Measurements from ENCODE around the gene MARCHF7.
"Not testable (repeated sequence)": the region's sequence is repeated elsewhere in the genome, so short reads cannot be mapped to it uniquely, and the experiment has no call there.

Gene MARCHF7

DNA sequence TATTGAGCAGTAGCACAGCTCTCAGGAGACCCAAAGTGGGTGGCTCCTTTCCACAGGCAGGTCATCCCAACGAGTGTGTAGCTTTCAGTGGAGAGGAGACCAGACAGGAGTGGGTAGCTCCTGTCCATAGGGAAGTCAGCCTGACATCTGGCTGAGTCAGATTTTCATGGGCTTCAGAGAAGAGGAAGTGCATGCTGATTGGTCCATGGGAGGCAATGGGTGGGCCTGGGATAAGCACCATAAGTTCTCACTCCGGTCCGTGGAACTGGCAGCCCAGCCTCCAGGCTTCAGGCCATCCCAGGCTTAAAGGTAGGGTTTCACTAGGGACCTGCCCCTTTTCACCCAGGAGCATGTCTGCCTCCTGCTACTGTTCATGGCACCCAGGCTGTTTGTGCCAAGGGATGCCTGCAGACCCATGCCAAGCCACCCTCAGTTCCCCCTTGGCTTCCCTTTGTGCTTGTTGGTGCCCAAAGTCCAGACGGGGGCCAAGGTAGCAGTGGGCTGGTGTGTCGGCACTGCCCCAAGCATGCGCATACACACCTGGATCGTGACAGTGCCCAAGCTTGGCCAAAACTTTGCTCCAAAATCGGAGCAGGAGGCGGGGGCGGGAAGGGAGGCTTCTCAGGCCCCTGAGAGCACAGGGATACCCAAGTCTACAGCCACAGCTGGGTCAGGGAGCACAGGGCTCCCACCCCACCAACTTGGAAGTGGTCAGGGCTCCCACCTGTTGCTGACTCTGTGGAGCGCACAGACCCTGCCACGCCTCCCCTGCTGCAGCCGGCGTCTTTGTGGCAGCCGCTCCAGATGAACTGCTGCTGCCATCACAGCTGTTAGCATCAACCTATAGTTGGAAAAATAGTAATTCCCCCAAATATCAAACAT is 26.4 kb downstream of the MARCHF7 start:
- no peak for FAIRE-seq
- TF ChIP-seq POLR2A (IDR thresholded peaks at IDR 0.05; ENCODE audit: low read depth, low read length) (no peak), PAX5 (IDR thresholded peaks at IDR 0.05; ENCODE audit: insufficient read depth, low read length, severe bottlenecking) (no peak), SPI1 (IDR thresholded peaks at IDR 0.05; ENCODE audit: low read depth, low read length) (peak; percentile 70), POU2F2 (IDR thresholded peaks at IDR 0.05; ENCODE audit: low read depth, low read length) (0 out of 2 replicates have a peak, but pooled peaks have one; percentile 18), POLR2AphosphoS5 (IDR thresholded peaks at IDR 0.05; ENCODE audit: low read depth, low read length) (peak; percentile 52; the same call in 1 of the 2 replicates)
- no peak for DNase-seq (ENCODE audit: insufficient read length, low spot score)

- TF ChIP-seq POLR2AphosphoS5 (IDR thresholded peaks at IDR 0.05; ENCODE audit: low read depth, low read length) = peak; percentile 40; the same call in 1 of the 2 replicates
- TF ChIP-seq SPI1 (IDR thresholded peaks at IDR 0.05; ENCODE audit: low read depth, low read length) = no peak
Measured at GRCh38 chr2:159742846-159743245, 30.5 kb downstream of the MARCHF7 start.

DNA sequence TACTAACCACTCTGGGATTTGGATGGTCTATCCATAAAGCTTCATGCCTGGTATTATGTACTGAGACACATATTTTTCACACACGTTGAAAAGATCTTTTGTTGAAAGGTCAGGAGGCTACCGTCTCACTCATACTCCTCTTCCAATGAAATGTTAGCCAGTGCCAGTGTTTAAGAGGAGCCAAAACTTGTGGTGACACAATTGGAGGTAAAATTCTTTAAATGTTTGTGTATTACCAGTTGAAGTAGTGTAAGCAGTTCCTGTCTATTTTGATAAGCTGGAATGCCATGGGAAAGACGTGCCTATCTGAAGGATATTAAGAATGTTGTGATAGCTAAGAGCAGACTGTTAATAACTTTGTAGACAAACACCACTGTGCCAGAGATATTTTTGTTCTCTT is 32.1 kb downstream of the MARCHF7 start:
- no peak for TF ChIP-seq POU2F2 (IDR thresholded peaks at IDR 0.05; ENCODE audit: low read depth, low read length)
- TF ChIP-seq TAF1 (IDR thresholded peaks at IDR 0.05; ENCODE audit: low read depth, low read length) = no peak
- TF ChIP-seq POLR2AphosphoS5 (IDR thresholded peaks at IDR 0.05; ENCODE audit: low read depth, low read length) = no peak
- TF ChIP-seq POLR2A (IDR thresholded peaks at IDR 0.05; ENCODE audit: low read depth, low read length) = no peak
- no peak for TF ChIP-seq PAX5 (IDR thresholded peaks at IDR 0.05; ENCODE audit: insufficient read depth, low read length, severe bottlenecking)
- TF ChIP-seq SPI1 (IDR thresholded peaks at IDR 0.05; ENCODE audit: low read depth, low read length) = no peak
- no peak for DNase-seq (ENCODE audit: insufficient read length, low spot score)
- no peak for FAIRE-seq

More at GRCh38 chr2:159742846-159743245, 30.5 kb downstream of the MARCHF7 start:
- no peak for FAIRE-seq
- no peak for DNase-seq (ENCODE audit: insufficient read length, low spot score)

DNA sequence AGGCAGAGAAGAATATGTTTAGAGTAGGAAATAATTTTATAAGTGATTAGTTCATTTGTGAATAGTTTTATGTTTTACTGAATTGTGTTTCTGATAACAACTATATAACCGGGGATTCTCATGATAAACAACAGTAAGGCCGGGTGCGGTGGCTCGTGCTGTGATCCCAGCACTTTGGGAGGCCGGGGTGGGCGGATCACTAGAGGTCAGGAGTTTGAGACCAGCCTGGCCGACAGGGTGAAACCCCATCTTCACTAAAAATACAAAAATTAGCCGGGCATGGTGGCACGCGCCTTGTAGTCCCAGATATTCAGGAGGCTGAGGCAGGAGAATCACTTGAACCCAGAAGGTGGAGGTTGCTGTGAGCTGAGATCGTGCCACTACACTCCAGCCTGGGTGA is 32.9 kb downstream of the MARCHF7 start:
- not testable (repeated sequence) for FAIRE-seq; DNase-seq (ENCODE audit: insufficient read length, low spot score)

DNA sequence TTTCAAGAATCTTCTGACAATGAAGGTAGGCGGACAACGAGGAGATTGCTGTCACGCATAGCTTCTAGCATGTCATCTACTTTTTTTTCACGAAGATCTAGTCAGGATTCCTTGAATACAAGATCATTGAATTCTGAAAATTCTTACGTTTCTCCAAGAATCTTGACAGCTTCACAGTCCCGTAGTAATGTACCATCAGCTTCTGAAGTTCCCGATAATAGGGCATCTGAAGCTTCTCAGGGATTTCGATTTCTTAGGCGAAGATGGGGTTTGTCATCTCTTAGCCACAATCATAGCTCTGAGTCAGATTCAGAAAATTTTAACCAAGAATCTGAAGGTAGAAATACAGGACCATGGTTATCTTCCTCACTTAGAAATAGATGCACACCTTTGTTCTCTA is 35.8 kb downstream of the MARCHF7 start:
- no peak for TF ChIP-seq TAF1 (IDR thresholded peaks at IDR 0.05; ENCODE audit: low read depth, low read length)
- TF ChIP-seq SPI1 (IDR thresholded peaks at IDR 0.05; ENCODE audit: low read depth, low read length) = no peak
- TF ChIP-seq POLR2A (IDR thresholded peaks at IDR 0.05; ENCODE audit: low read depth, low read length) = no peak
- TF ChIP-seq POLR2AphosphoS5 (IDR thresholded peaks at IDR 0.05; ENCODE audit: low read depth, low read length) = no peak
- no peak for TF ChIP-seq PAX5 (IDR thresholded peaks at IDR 0.05; ENCODE audit: insufficient read depth, low read length, severe bottlenecking)
- TF ChIP-seq POU2F2 (IDR thresholded peaks at IDR 0.05; ENCODE audit: low read depth, low read length) = no peak
- FAIRE-seq = no peak
- no peak for DNase-seq (ENCODE audit: insufficient read length, low spot score)

DNA sequence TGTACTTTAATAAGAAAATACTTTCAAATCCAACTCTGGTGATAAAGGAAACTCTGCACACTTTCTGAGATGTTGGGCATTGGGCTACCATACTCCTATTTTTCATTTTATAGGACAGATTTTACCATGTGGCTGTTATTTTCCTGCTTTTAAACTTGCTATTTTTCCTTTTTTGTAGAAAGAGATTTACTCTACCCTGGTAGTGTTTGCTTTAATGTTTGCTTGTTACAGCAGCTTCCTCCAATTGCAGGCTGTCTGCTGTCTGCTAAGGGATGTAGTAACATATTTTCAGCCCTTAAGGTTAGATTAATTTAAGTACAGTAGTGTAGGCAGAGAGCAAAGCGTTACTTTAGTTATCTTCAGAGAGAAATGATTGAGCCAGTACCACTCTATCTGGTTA is 38.6 kb downstream of the MARCHF7 start:
- FAIRE-seq (no peak), DNase-seq (ENCODE audit: insufficient read length, low spot score) (no peak)
- TF ChIP-seq POU2F2 (IDR thresholded peaks at IDR 0.05; ENCODE audit: low read depth, low read length) (no peak), PAX5 (IDR thresholded peaks at IDR 0.05; ENCODE audit: insufficient read depth, low read length, severe bottlenecking) (no peak), SPI1 (IDR thresholded peaks at IDR 0.05; ENCODE audit: low read depth, low read length) (no peak), POLR2A (IDR thresholded peaks at IDR 0.05; ENCODE audit: low read depth, low read length) (no peak), POLR2AphosphoS5 (IDR thresholded peaks at IDR 0.05; ENCODE audit: low read depth, low read length) (no peak), TAF1 (IDR thresholded peaks at IDR 0.05; ENCODE audit: low read depth, low read length) (no peak)

DNA sequence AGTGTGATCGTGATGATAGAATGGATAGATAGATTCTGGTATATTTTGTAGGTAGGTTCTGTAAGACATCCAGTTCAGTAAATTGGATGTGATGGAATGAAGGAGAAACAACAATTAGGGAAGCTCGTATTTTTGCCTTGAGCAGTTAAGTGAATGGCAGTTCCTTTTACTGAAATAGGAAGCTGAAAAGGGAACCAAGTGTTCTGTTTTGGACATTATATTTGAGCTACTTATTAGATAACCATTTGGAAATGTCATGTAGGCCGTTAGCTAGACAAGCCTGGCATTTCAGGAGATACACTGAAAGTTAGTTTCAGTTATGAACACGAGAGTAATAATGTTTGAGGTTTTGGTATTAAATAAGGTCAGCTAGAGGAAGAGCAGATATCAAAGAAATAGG is 41.5 kb downstream of the MARCHF7 start:
- FAIRE-seq (peak; percentile 59), DNase-seq (ENCODE audit: insufficient read length, low spot score) (no peak)
- TF ChIP-seq POLR2AphosphoS5 (IDR thresholded peaks at IDR 0.05; ENCODE audit: low read depth, low read length) (no peak), POU2F2 (IDR thresholded peaks at IDR 0.05; ENCODE audit: low read depth, low read length) (no peak), POLR2A (IDR thresholded peaks at IDR 0.05; ENCODE audit: low read depth, low read length) (no peak), TAF1 (IDR thresholded peaks at IDR 0.05; ENCODE audit: low read depth, low read length) (no peak), SPI1 (IDR thresholded peaks at IDR 0.05; ENCODE audit: low read depth, low read length) (no peak), PAX5 (IDR thresholded peaks at IDR 0.05; ENCODE audit: insufficient read depth, low read length, severe bottlenecking) (no peak)

DNA sequence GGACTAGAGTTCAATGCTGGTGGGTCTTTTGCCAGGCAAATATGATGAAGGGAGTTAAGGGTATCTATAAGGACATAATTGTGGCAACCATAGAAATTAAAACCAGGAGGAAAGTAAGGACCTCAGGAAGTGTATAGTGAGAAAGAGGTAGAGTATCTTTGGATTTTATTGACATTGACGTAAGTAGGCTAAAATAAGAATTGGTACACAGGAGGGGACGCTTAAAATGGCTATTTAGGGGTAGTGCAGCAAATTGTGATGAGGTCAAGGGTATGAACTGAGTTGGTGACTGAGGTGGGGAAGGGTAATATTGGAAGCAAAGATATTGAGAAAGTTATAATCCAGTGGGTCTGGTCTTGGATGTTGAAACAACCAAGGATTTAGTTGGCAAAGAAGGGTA is 42.7 kb downstream of the MARCHF7 start:
- FAIRE-seq (no peak), DNase-seq (ENCODE audit: insufficient read length, low spot score) (no peak)
- no peak for TF ChIP-seq POLR2AphosphoS5 (IDR thresholded peaks at IDR 0.05; ENCODE audit: low read depth, low read length)
- no peak for TF ChIP-seq TAF1 (IDR thresholded peaks at IDR 0.05; ENCODE audit: low read depth, low read length)
- TF ChIP-seq SPI1 (IDR thresholded peaks at IDR 0.05; ENCODE audit: low read depth, low read length) = no peak
- no peak for TF ChIP-seq POLR2A (IDR thresholded peaks at IDR 0.05; ENCODE audit: low read depth, low read length)
- TF ChIP-seq PAX5 (IDR thresholded peaks at IDR 0.05; ENCODE audit: insufficient read depth, low read length, severe bottlenecking) = no peak
- no peak for TF ChIP-seq POU2F2 (IDR thresholded peaks at IDR 0.05; ENCODE audit: low read depth, low read length)

DNA sequence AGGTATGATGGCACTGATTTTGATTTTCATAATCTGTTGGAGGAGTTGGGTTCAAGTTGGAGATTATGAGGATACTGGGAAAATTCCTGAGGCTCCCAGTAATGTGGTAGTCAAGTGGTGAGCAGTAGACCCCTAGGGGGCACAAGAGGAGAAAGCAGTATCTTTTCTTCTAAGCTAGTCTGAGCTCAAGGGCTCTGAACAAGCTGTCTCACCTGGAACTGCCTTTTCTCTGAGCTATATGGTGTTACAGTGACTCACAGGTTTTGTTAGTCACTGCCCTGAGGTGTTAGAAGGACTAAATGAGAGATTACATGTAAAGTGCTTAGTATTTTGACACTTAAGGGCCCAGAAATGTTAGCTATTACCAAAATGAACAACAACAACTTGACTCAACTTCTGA is 43.5 kb downstream of the MARCHF7 start:
- FAIRE-seq (no peak), DNase-seq (ENCODE audit: insufficient read length, low spot score) (no peak)
- TF ChIP-seq POU2F2 (IDR thresholded peaks at IDR 0.05; ENCODE audit: low read depth, low read length) (no peak), POLR2AphosphoS5 (IDR thresholded peaks at IDR 0.05; ENCODE audit: low read depth, low read length) (no peak), TAF1 (IDR thresholded peaks at IDR 0.05; ENCODE audit: low read depth, low read length) (no peak)

GRCh38 chr2:159758239-159758638 is 45.9 kb downstream of the MARCHF7 start:
- TF ChIP-seq SPI1 (IDR thresholded peaks at IDR 0.05; ENCODE audit: low read depth, low read length) (no peak), PAX5 (IDR thresholded peaks at IDR 0.05; ENCODE audit: insufficient read depth, low read length, severe bottlenecking) (no peak), POLR2A (IDR thresholded peaks at IDR 0.05; ENCODE audit: low read depth, low read length) (no peak), POU2F2 (IDR thresholded peaks at IDR 0.05; ENCODE audit: low read depth, low read length) (no peak), POLR2AphosphoS5 (IDR thresholded peaks at IDR 0.05; ENCODE audit: low read depth, low read length) (no peak), TAF1 (IDR thresholded peaks at IDR 0.05; ENCODE audit: low read depth, low read length) (no peak)
- DNase-seq (ENCODE audit: insufficient read length, low spot score) = no peak
- no peak for FAIRE-seq
